Measurements from ENCODE around the gene KRTAP2-2.
"Not testable (repeated sequence)": the region's sequence is repeated elsewhere in the genome, so short reads cannot be mapped to it uniquely, and the experiment has no call there.

KRTAP2-2 gene, protein sequence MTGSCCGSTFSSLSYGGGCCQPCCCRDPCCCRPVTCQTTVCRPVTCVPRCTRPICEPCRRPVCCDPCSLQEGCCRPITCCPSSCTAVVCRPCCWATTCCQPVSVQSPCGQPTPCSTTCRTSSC

GRCh38 chr17:41055130-41055529, at the start of gene KRTAP2-2:
KRTAP2-2 (minus strand) TSS chr17:41055230; CDS start chr17:41055211, 19 bp downstream.
- not testable (repeated sequence) for H3K36me3 ChIP-seq (ENCODE audit: insufficient read depth, low read length); H3K4me3 ChIP-seq (ENCODE audit: low read length); H3K27me3 ChIP-seq (ENCODE audit: insufficient read depth, low read length); H2AFZ ChIP-seq (ENCODE audit: low read depth, low read length); H3K9me3 ChIP-seq (ENCODE audit: low read length); H3K4me1 ChIP-seq (ENCODE audit: insufficient read depth, low read length)

DNA sequence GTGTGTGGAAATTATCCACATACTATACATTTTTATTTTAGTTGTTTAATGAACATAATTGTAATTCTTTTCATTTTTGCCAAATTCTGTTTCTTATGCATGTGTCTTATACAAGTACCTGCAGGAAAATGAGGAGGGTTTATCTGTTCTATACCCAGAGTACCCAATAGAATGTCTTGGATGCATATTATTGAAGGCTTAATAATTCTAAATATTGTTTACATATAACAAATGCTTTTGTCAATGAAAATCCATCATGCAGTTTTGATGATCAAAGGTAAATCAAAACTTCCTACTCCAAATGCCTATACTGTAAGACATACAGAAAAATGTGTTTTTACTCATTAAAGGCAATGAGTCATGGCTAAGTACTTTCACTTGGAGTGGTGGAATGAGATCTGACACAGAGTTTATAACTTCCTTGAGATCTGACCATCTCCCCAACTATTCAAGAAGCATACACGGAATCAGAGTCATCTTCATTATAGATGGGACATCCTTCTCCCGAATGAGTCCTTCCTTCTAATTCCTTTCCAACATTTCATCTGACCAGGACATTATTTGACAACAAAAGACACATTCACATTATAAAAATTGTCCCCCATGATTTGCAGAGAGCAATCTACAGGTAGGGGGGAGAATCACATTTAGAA, 49.5 kb upstream of the KRTAP2-2 start:
- H3K36me3 ChIP-seq (ENCODE audit: insufficient read depth, low read length); H3K27me3 ChIP-seq (ENCODE audit: insufficient read depth, low read length); H3K4me3 ChIP-seq (ENCODE audit: low read length); H3K9me3 ChIP-seq (ENCODE audit: low read length); H3K4me1 ChIP-seq (ENCODE audit: insufficient read depth, low read length); H2AFZ ChIP-seq (ENCODE audit: low read depth, low read length): not testable (repeated sequence)

DNA sequence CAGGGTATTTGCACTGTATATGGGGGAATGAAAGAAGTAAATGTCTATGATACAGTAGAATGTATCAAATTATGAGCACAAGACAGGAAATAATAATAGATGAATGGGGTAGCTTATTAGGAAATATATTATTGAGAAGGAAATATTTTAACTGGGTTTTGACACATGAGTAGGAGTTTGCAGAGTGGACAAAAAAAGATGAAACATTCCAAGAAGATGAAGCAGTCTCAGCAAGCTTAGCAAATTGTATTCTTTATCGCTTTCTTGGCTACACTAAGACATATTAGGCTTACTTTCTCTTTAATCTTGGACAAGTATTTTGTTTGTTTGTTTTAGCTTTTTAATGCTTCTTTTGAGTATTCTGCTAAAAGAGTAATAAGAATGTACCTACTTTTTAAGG, 48.9 kb upstream of the KRTAP2-2 start:
- H3K4me1 ChIP-seq (ENCODE audit: insufficient read depth, low read length), result no peaks in the 10 kb centered on the region
- no peak overlapping the region for H2AFZ ChIP-seq (ENCODE audit: low read depth, low read length)
- H3K27me3 ChIP-seq (ENCODE audit: insufficient read depth, low read length), result no peaks in the 10 kb centered on the region
- H3K36me3 ChIP-seq (ENCODE audit: insufficient read depth, low read length), result no peaks in the 10 kb centered on the region
- H3K4me3 ChIP-seq (ENCODE audit: low read length), result no peak overlapping the region
- no peaks in the 10 kb centered on the region for H3K9me3 ChIP-seq (ENCODE audit: low read length)

GRCh38 chr17:41101586-41102259, 46.7 kb upstream of the KRTAP2-2 start, which contains the start of gene KRTAP4-16:
KRTAP4-16 (minus strand) TSS chr17:41102209; CDS start chr17:41102209, 0 bp downstream.
- Histone ChIP-seq H3K9me3 (ENCODE audit: low read length) (no peaks in the 10 kb centered on the region), H3K4me3 (ENCODE audit: low read length) (no peak within 1 kb of the TSS), H3K4me1 (ENCODE audit: insufficient read depth, low read length) (no peaks in the 10 kb centered on the region), H2AFZ (ENCODE audit: low read depth, low read length) (no peak within 1 kb of the TSS), H3K36me3 (ENCODE audit: insufficient read depth, low read length) (no peaks in the 10 kb centered on the region), H3K27me3 (ENCODE audit: insufficient read depth, low read length) (peaks cover 3% of the 10 kb centered on the region)

DNA sequence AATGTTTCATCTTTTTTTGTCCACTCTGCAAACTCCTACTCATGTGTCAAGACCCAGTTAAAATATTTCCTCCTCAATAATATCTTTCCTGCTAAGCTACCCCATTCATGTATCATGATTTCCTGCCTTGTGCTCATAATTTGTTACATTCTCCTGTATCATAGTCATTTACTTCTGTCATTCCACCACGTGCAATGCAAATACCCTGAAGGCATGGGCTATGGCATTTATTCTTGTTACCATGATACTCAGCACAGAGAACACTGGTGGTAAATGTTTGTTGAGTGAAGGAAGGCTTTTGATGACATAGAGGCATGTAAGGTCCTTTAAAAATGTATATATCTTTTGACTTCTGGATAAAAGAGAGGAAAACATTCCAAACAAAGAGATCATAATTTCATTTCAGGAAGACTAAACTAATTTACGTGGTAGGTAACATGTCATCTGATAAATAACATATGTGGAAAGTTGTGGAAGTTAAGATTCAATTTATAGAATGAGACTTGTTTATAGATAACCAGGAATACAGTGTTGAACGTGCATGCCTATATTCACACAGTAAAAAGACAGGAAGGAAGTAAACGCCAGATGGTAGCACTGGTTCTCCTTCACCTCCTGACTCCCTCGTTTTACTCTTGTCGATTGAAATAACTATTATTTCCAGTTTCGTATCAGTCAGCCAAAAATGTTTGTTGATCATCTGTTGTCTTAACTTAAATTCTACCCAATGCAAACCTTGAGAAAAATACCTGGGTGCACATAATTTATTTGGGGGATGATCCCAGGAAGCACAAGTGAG, 44.9 kb upstream of the KRTAP2-2 start:
- H3K4me3 ChIP-seq (ENCODE audit: low read length); H3K36me3 ChIP-seq (ENCODE audit: insufficient read depth, low read length); H2AFZ ChIP-seq (ENCODE audit: low read depth, low read length); H3K9me3 ChIP-seq (ENCODE audit: low read length); H3K4me1 ChIP-seq (ENCODE audit: insufficient read depth, low read length); H3K27me3 ChIP-seq (ENCODE audit: insufficient read depth, low read length): not testable (repeated sequence)

DNA sequence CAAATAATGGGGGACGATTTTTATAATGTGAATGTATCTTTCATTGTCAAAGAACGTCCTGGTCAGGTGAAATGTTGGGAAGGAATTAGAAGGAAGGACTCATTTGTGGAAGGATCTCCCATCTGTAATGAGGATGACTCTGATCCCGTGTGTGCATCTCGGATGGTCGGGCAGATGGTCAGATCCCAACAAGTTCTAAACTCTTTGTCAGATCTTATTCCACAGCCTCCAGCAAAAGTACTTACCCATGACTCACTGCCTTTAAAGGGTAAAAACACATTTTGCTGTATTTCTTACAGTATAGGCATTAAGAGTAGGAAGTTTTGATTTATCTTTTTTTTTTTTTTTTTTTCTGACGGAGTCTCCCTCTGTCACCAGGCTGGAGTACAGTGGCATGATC, 43.5 kb upstream of the KRTAP2-2 start:
- H3K9me3 ChIP-seq (ENCODE audit: low read length), result no peaks in the 10 kb centered on the region
- no peak overlapping the region for H2AFZ ChIP-seq (ENCODE audit: low read depth, low read length)
- H3K4me1 ChIP-seq (ENCODE audit: insufficient read depth, low read length), result no peaks in the 10 kb centered on the region
- H3K27me3 ChIP-seq (ENCODE audit: insufficient read depth, low read length), result peaks cover 3% of the 10 kb centered on the region
- H3K4me3 ChIP-seq (ENCODE audit: low read length), result no peak overlapping the region
- H3K36me3 ChIP-seq (ENCODE audit: insufficient read depth, low read length), result no peaks in the 10 kb centered on the region

DNA sequence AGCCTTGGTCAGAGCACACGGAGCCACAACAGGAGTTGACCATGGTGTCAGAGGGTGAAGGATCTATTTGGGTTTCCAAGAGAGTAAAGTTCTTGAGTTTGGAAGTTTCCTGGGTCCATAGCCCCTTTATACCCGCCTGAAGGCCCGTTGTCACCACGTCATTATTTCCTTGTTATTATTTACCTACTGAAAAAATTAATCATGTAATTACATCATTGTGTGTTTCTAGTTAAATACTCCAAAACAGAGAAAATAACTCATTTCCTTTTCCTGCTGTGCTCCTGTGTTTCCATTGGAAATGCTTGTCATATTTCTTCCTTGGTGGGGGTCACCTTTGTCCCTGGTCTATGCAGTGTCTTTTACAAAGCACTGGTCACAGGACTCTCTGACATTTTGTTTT, 43.0 kb upstream of the KRTAP2-2 start, which contains the start of gene KRTAP4-8:
Gene KRTAP4-8, minus strand, starts transcription at position 101 of the 400 bp plus-strand sequence. Its CDS starts 58 bp downstream, at position 43.
- no peak within 1 kb of the TSS for H2AFZ ChIP-seq (ENCODE audit: low read depth, low read length)
- H3K9me3 ChIP-seq (ENCODE audit: low read length), result no peaks in the 10 kb centered on the region
- peaks cover 3% of the 10 kb centered on the region for H3K27me3 ChIP-seq (ENCODE audit: insufficient read depth, low read length)
- no peaks in the 10 kb centered on the region for H3K36me3 ChIP-seq (ENCODE audit: insufficient read depth, low read length)
- H3K4me1 ChIP-seq (ENCODE audit: insufficient read depth, low read length), result no peaks in the 10 kb centered on the region
- no peak within 1 kb of the TSS for H3K4me3 ChIP-seq (ENCODE audit: low read length)

DNA sequence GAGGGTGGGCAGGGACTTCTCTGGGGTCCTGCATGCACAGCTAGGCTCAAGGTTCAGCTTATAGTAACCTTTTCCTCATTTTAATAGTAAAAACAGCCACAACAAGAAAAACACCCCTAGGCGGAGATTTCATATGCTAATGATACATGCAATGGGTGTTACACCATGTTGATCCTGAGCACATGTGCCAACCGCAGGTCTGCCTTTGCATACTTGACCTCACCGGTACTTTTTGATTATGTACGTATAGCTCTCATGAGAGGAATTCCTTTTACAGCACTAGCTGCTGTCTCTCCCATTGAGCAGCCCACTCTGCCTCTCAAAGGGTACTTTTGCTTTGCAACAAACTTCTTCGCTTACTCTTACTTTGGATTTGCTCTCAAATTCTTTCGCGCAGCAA, 41.0 kb upstream of the KRTAP2-2 start:
- Histone ChIP-seq H3K4me1 (ENCODE audit: insufficient read depth, low read length) (no peaks in the 10 kb centered on the region), H3K9me3 (ENCODE audit: low read length) (no peaks in the 10 kb centered on the region), H3K27me3 (ENCODE audit: insufficient read depth, low read length) (peaks cover 3% of the 10 kb centered on the region), H3K4me3 (ENCODE audit: low read length) (no peak overlapping the region), H2AFZ (ENCODE audit: low read depth, low read length) (no peak overlapping the region), H3K36me3 (ENCODE audit: insufficient read depth, low read length) (no peaks in the 10 kb centered on the region)

GRCh38 chr17:41088760-41089352, 33.8 kb upstream of the KRTAP2-2 start:
- H3K27me3 ChIP-seq (ENCODE audit: insufficient read depth, low read length); H3K9me3 ChIP-seq (ENCODE audit: low read length); H3K4me3 ChIP-seq (ENCODE audit: low read length); H2AFZ ChIP-seq (ENCODE audit: low read depth, low read length); H3K4me1 ChIP-seq (ENCODE audit: insufficient read depth, low read length); H3K36me3 ChIP-seq (ENCODE audit: insufficient read depth, low read length): not testable (repeated sequence)

GRCh38 chr17:41084100-41084856, 29.2 kb upstream of the KRTAP2-2 start, which contains the start of gene KRTAP4-7:
KRTAP4-7 (plus strand) TSS chr17:41084150; CDS start chr17:41084207, 57 bp downstream.
- H3K27me3 ChIP-seq (ENCODE audit: insufficient read depth, low read length); H3K4me1 ChIP-seq (ENCODE audit: insufficient read depth, low read length); H3K9me3 ChIP-seq (ENCODE audit: low read length); H3K36me3 ChIP-seq (ENCODE audit: insufficient read depth, low read length); H2AFZ ChIP-seq (ENCODE audit: low read depth, low read length); H3K4me3 ChIP-seq (ENCODE audit: low read length): not testable (repeated sequence)

GRCh38 chr17:41083427-41083826, 28.4 kb upstream of the KRTAP2-2 start:
- not testable (repeated sequence) for H3K36me3 ChIP-seq (ENCODE audit: insufficient read depth, low read length); H3K27me3 ChIP-seq (ENCODE audit: insufficient read depth, low read length); H3K4me3 ChIP-seq (ENCODE audit: low read length); H2AFZ ChIP-seq (ENCODE audit: low read depth, low read length); H3K4me1 ChIP-seq (ENCODE audit: insufficient read depth, low read length); H3K9me3 ChIP-seq (ENCODE audit: low read length)

- no peak overlapping the region for H2AFZ ChIP-seq (ENCODE audit: low read depth, low read length)
- no peaks in the 10 kb centered on the region for H3K27me3 ChIP-seq (ENCODE audit: insufficient read depth, low read length)
- H3K9me3 ChIP-seq (ENCODE audit: low read length), result no peaks in the 10 kb centered on the region
- no peaks in the 10 kb centered on the region for H3K4me1 ChIP-seq (ENCODE audit: insufficient read depth, low read length)
- H3K4me3 ChIP-seq (ENCODE audit: low read length), result no peak overlapping the region
- no peaks in the 10 kb centered on the region for H3K36me3 ChIP-seq (ENCODE audit: insufficient read depth, low read length)
Measured at GRCh38 chr17:41082626-41083025, 27.6 kb upstream of the KRTAP2-2 start.
